GM21447 (cell line): ENCODE measurements around the gene PDE4D.
"Not testable (repeated sequence)": the region's sequence is repeated elsewhere in the genome, so short reads cannot be mapped to it uniquely, and the experiment has no call there.

ENCODE experiments used
- ATAC-seq: cut with Tn5 transposase; IDR thresholded peaks from one replicate; pipeline ENCODE4 v1.9.1; 2021; ENCODE audit not compliant: unreplicated experiment

The PDE4D gene

GRCh38 chr5:58965677-58966414 is 927.7 kb downstream of the PDE4D start:
- no peak for ATAC-seq

- no peak for ATAC-seq
These were observed 929.7 kb downstream of the PDE4D start for GRCh38 chr5:58963821-58964220.

- ATAC-seq: no peak
These were observed 930.2 kb downstream of the PDE4D start for GRCh38 chr5:58963361-58963760.

- ATAC-seq: no peak
These were observed 931.8 kb downstream of the PDE4D start for GRCh38 chr5:58961631-58962280.

GRCh38 chr5:58958701-58959100 is 934.8 kb downstream of the PDE4D start:
- no peak for ATAC-seq

GRCh38 chr5:58953218-58953617 is 940.3 kb downstream of the PDE4D start:
- ATAC-seq: not testable (repeated sequence)

- ATAC-seq: no peak
These were observed 943.3 kb downstream of the PDE4D start for GRCh38 chr5:58950224-58950623.

- no peak for ATAC-seq
These were observed 947.3 kb downstream of the PDE4D start for GRCh38 chr5:58946230-58946629.

- no peak for ATAC-seq
These were observed 949.3 kb downstream of the PDE4D start for GRCh38 chr5:58944221-58944620.

GRCh38 chr5:58940446-58940845 is 953.1 kb downstream of the PDE4D start:
- ATAC-seq: no peak

- ATAC-seq: no peak
These were observed 953.9 kb downstream of the PDE4D start for GRCh38 chr5:58939664-58940063.

- ATAC-seq: no peak
These were observed 954.7 kb downstream of the PDE4D start for GRCh38 chr5:58938563-58939424.

- ATAC-seq: no peak
These were observed 956.4 kb downstream of the PDE4D start for GRCh38 chr5:58937031-58937681.

GRCh38 chr5:58934629-58935097 is 958.9 kb downstream of the PDE4D start:
- ATAC-seq: no peak

GRCh38 chr5:58933891-58934628 is 959.5 kb downstream of the PDE4D start:
- ATAC-seq: no peak

GRCh38 chr5:58932057-58932612 is 961.4 kb downstream of the PDE4D start:
- no peak for ATAC-seq

GRCh38 chr5:58930520-58930919 is 963.0 kb downstream of the PDE4D start:
- ATAC-seq: no peak

- no peak for ATAC-seq
These were observed 963.8 kb downstream of the PDE4D start for GRCh38 chr5:58929726-58930125.

- no peak for ATAC-seq
These were observed 965.6 kb downstream of the PDE4D start for GRCh38 chr5:58927938-58928337.

- no peak for ATAC-seq
These were observed 966.3 kb downstream of the PDE4D start for GRCh38 chr5:58927181-58927580.
